ENCODE measurements around the gene C1QTNF8. TPM values are rescaled to one million over a fixed set of nuclear protein-coding genes. Genes with fewer than 3 reads are reported as not detected.

C1QTNF8 gene
- total and polyA plus RNA-seq, 2 of the 13 experiments (the other 11 are each of a cell fraction or from before 2014, with no cell fraction given), result 0.09 TPM; not detected in 1

DNA sequence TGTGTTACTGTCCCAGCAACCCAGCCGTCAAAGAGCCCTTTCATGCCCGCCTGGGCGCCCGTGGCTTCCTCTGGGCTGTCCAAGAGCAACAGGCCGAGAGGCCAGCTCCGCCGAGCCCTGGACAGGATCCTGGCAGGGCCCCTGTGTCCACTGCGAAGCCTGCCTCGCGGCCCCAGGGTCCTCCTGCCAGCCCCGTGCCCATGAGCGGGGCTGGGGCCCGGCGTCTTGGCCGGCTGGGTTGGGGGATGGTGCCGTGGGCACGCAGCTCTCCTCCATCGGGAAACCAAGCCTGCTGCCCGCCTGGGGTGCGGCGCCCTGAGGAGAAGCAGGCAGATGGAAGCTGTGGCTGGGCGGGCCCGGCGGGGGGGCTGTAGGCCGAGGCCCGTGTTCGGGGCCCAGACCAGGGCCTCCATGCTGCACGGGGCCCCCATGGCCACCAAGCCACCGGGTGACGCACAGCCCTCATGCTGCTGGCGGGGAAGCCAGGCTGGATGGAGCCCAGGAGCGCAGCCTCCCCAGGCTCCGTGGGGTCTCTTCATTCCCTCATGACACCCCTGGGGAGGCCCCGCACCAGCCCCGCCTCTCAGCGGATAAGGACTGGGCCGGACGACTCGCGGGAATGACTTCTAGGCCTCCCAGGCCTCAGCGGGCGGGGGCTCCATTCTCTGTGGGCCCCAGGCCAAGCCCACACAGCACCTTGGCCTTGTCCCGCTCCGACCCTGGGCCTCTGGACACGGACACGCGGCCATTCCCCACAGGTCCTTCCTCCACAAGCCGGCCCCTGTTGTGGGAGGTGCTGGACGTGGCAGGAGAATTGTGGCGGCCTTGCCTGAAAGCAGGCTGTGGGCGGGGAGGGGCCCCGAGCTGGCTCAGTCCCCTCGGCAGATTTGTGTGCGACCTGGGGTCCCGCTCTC, at the start of gene C1QTNF8 (continued):
- TF ChIP-seq, protein P1, sequence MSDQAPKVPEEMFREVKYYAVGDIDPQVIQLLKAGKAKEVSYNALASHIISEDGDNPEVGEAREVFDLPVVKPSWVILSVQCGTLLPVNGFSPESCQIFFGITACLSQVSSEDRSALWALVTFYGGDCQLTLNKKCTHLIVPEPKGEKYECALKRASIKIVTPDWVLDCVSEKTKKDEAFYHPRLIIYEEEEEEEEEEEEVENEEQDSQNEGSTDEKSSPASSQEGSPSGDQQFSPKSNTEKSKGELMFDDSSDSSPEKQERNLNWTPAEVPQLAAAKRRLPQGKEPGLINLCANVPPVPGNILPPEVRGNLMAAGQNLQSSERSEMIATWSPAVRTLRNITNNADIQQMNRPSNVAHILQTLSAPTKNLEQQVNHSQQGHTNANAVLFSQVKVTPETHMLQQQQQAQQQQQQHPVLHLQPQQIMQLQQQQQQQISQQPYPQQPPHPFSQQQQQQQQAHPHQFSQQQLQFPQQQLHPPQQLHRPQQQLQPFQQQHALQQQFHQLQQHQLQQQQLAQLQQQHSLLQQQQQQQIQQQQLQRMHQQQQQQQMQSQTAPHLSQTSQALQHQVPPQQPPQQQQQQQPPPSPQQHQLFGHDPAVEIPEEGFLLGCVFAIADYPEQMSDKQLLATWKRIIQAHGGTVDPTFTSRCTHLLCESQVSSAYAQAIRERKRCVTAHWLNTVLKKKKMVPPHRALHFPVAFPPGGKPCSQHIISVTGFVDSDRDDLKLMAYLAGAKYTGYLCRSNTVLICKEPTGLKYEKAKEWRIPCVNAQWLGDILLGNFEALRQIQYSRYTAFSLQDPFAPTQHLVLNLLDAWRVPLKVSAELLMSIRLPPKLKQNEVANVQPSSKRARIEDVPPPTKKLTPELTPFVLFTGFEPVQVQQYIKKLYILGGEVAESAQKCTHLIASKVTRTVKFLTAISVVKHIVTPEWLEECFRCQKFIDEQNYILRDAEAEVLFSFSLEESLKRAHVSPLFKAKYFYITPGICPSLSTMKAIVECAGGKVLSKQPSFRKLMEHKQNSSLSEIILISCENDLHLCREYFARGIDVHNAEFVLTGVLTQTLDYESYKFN (CRISPR knock-in tag; conservative IDR thresholded peaks at IDR 0.05), result no peak
- TF ChIP-seq ZNF563 (CRISPR knock-in tag; IDR thresholded peaks at IDR 0.05), result no peak
- no peak for TF ChIP-seq SAP130 (CRISPR knock-in tag; IDR thresholded peaks at IDR 0.05; ENCODE audit: low read depth)
- no peak for TF ChIP-seq NFE2L2 (IDR thresholded peaks at IDR 0.05; ENCODE audit: low read length)
- TF ChIP-seq ZNF224 (CRISPR knock-in tag; IDR thresholded peaks at IDR 0.05), result no peak
- TF ChIP-seq ZNF430 (CRISPR knock-in tag; IDR thresholded peaks at IDR 0.05), result no peak

DNA sequence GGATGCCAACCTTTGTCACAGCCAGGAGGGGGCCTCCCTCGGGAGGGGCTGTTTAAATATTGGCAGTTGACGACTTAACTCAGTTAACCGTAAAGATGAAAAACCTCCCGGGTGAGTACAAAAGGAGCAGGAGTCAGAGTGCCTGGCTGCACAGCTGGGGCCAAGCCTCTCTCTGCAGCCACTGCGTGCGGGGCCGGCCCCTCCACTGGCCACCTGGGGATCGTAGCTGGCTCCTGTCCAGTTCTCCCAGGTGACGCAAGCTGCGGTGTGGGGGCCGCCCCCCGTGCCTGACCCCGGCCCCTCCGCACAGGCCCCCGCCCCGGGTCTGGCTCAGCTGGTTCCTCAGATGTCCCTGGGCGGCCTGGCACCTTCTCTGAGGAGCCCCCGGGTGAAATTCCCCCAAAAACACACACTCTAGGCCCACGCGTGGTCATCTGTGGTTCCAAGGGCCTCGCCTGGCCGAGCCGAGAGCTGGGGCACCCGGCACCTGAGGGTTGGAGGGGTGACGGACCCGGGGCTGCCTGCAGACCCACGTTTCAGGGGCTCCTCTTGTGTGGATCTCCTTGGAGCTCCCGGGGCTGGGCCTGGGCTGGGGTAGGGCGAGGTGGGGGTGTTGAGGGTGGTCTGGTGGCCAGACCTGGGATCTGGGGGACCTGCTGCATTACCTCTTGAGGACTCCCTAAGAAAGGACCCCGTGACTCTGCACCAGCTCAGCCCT, 49.5 kb upstream of the C1QTNF8 start:
- in situ Hi-C loops (cut with HindIII; ENCODE audit: extremely low pct_ligation_motif_present, low pct_unique_long_range_greater_than_20kb), result no loop called here
- WGBS (ENCODE audit: low lambda C conversion rate), result 7% methylated on average over 5 of the region's 30 CpGs

More for the DNA sequence above, 49.5 kb upstream of the C1QTNF8 start:
- H3K27ac ChIP-seq (ENCODE audit: extremely low read length, insufficient read depth, low read length), result no peak overlapping the region
- no peak for FAIRE-seq
- H4K20me1 ChIP-seq (ENCODE audit: insufficient read depth, low read length), result peaks cover 7% of the 10 kb centered on the region; the same call in 1 of the 2 replicates
- no peak overlapping the region for H3K4me2 ChIP-seq (ENCODE audit: low read depth, low read length)
- H3K9me3 ChIP-seq (ENCODE audit: low read length), result no peaks in the 10 kb centered on the region
- no peak overlapping the region for H2AFZ ChIP-seq (ENCODE audit: low read length)
- no peaks in the 10 kb centered on the region for H3K79me2 ChIP-seq (ENCODE audit: insufficient read depth, low read length)
- BruUV-seq (replicated peaks), result no TSS peak
- TF ChIP-seq ZNF672 (CRISPR knock-in tag; IDR thresholded peaks at IDR 0.05) (no peak), ELF4 (CRISPR knock-in tag; IDR thresholded peaks at IDR 0.05; ENCODE audit: borderline replicate concordance) (no peak), ZNF616 (CRISPR knock-in tag; IDR thresholded peaks at IDR 0.05; ENCODE audit: low read depth) (no peak), ZBTB7A (CRISPR knock-in tag; IDR thresholded peaks at IDR 0.05) (no peak), MEF2D (CRISPR knock-in tag; IDR thresholded peaks at IDR 0.05) (no peak)
- TF ChIP-seq, protein P2, sequence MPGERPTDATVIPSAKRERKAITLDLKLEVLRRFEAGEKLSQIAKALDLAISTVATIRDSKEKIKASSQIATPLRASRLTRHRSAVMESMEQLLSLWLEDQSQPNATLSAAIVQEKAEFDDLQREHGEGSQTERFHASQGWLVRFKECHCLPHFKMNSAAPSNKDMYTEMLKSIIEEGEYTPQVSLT (CRISPR knock-in tag; IDR thresholded peaks at IDR 0.05; ENCODE audit: borderline replicate concordance, low read depth), result no peak
- TF ChIP-seq, protein P3, sequence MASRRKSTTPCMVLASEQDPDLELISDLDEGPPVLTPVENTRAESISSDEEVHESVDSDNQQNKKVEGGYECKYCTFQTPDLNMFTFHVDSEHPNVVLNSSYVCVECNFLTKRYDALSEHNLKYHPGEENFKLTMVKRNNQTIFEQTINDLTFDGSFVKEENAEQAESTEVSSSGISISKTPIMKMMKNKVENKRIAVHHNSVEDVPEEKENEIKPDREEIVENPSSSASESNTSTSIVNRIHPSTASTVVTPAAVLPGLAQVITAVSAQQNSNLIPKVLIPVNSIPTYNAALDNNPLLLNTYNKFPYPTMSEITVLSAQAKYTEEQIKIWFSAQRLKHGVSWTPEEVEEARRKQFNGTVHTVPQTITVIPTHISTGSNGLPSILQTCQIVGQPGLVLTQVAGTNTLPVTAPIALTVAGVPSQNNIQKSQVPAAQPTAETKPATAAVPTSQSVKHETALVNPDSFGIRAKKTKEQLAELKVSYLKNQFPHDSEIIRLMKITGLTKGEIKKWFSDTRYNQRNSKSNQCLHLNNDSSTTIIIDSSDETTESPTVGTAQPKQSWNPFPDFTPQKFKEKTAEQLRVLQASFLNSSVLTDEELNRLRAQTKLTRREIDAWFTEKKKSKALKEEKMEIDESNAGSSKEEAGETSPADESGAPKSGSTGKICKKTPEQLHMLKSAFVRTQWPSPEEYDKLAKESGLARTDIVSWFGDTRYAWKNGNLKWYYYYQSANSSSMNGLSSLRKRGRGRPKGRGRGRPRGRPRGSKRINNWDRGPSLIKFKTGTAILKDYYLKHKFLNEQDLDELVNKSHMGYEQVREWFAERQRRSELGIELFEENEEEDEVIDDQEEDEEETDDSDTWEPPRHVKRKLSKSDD (CRISPR knock-in tag; IDR thresholded peaks at IDR 0.05; ENCODE audit: low read depth), result no peak
- DNase-seq (ENCODE audit: low spot score), result no peak
- no peaks in the 10 kb centered on the region for H3K4me1 ChIP-seq (ENCODE audit: insufficient read depth, low read length)
- H3K27me3 ChIP-seq (ENCODE audit: control insufficient read depth in 1 of 2, insufficient read depth in 2 of 2, low read length in 2 of 2), result peaks cover 19 to 83% of the 10 kb centered on the region in 2 experiments; a peak in 4 of 5 replicates
- ChIA-PET CTCF (ENCODE audit: low intra/inter-chr PET ratio, low total read pairs) (no interaction called here), POLR2A (no interaction called here)
- ATAC-seq, result no peak; the same call in 2 of the 3 replicates
- no peaks in the 10 kb centered on the region for H3K36me3 ChIP-seq (replicated peaks in 1 of 2; ENCODE audit: control insufficient read depth in 1 of 2, insufficient read depth in 2 of 2, low read length in 2 of 2)
- H3K9ac ChIP-seq (ENCODE audit: insufficient read depth, low read depth, low read length), result no peak overlapping the region
- no peak overlapping the region for H3K4me3 ChIP-seq (replicated peaks in 1 of 3; ENCODE audit: insufficient read depth in 1 of 3, low read depth in 2 of 3, low read length in 3 of 3)
- intact Hi-C loops (cut with micrococcal nuclease; ENCODE audit: unreplicated experiment), result no loop called here
